Stimulated activated CD8-positive, alpha-beta memory T cell treated with anti-CD3 and anti-CD28 coated beads, Interleukin-15, amount 100 ng/mL, for 24 hours (primary cell): ENCODE measurements around the gene PCOLCE2.

Experiments
- DNase-seq: peaks from one replicate; pipeline ENCODE4 v3.0.0-alpha.2; 2020; ENCODE audit warnings: low read depth

The PCOLCE2 gene

DNA sequence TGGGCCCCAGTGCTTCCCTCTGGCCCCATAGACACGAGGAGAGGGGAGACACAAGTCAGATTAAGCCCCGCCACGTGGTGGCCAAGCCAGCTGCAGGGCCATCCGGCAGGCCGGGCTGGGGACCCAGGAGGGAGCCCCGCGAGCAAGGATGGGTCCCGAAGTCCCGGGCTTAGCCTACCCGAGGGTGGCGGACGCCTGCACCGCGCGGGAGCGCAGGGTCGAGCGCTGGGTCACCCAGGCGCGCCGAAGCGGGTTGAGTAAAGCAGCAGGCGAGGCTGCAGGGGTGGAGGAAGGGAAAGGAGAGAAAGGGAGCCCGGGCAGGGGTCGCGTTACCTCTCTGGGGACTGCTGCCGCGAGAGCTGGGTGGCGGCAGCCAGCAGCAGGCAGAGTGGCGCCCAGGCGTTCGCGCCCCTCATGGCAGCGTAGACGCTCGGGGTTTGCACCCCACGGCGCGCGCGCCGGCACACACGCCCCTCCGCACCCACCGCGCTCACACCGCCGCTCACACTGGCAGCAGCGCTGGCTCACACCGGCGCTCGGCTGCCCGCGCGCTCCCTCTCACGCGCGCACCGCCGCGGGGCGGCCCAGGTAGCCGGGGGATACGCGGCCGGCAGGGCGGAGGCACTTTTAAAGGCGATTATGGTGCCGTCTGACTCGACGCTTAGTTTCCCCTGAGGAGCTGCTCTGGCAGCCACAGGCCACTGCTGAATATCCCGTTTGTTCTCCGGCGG, at the start of gene PCOLCE2:
PCOLCE2 (minus strand) TSS at position 603 of the 731 bp plus-strand sequence; CDS start at position 416, 187 bp downstream.
- DNase-seq, result no peak

GRCh38 chr3:142935963-142936362, 47.1 kb upstream of the PCOLCE2 start:
- DNase-seq, result no peak

DNA sequence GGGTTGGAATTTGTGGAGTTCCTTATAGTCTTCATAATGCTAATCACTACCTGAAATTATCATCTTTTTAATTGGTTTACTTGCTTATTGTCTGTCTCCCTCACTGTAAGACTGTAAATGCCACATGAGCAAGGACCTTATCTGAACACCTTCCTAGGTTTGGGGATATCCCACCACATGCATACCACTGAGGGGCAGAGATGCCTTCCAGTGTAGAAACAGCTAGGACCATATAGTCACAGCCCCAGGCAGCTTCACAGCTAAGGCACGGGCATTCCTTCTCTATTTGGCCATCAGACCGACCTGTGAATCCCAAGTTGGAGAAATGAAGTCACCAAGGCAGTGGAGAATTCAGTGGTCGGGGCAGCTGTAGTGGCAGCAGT, 46.0 kb upstream of the PCOLCE2 start:
- DNase-seq, result no peak

DNA sequence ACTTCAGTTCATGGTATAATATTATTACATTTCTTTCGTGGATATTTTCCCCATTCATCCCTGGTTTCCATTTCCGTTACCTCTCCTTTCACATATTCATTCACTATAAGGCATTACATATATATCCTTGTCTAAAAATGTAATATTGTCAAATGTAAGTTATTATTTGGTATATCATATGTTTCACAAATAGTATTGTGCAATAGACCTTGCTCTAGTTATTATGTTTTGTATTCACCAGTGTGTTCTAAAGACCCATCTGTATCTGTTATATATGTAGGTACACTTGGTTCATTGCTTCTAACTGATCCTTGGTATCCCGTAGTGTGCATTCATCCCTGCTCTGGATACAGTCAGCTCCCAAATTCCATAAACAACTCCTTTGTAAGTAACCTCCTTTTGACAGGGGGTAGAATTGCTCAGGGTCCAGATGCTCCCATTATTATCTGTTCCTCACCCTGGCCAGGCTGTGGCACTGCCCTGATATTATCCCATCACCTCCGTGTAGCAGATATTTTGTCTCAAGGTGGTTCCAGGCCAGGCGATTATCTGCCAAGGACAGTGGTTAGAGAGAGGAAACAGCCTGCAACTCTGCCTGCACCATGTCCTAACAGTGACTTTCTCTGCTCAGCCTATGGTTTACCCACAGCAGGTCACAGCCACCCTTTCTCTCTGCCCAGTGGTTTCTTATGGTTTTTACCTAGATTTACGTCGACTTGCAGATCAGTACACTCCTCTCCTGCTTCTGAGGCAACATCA, 45.4 kb upstream of the PCOLCE2 start:
- no peak for DNase-seq

- no peak for DNase-seq
Observed at GRCh38 chr3:142931222-142931621, 42.3 kb upstream of the PCOLCE2 start.

GRCh38 chr3:142930463-142930862, 41.6 kb upstream of the PCOLCE2 start:
- no peak for DNase-seq

GRCh38 chr3:142929890-142930289, 41.0 kb upstream of the PCOLCE2 start:
- no peak for DNase-seq

- DNase-seq, result no peak
Observed at GRCh38 chr3:142929109-142929508, 40.2 kb upstream of the PCOLCE2 start.

DNA sequence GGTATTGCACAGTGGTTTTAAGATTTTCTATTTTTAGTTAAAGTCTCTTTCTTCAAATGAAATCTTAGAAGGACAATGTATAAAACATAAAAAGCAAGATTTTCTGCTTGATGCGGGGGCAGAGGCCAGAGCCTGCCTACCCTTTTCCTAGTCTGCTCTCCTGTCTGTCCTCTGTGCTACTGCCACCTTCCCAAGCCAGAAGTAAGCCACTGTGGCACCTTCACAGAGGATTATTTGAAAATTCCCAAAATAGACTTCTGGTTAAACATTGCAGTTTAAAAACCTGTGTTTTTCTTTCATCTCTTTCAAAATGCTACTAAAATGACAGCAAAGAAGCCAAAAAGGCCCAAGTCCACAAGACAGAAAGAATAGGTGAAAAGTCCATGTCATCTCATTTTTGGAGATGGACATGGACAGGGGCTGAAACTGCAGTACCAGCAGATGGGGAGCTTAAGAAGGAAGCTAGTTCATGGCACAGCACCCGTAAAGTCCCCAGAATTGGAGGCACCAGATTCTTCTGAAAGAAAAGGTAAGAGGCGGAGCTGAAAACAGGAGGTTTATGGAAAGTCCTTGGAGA, 37.6 kb upstream of the PCOLCE2 start:
- no peak for DNase-seq

DNA sequence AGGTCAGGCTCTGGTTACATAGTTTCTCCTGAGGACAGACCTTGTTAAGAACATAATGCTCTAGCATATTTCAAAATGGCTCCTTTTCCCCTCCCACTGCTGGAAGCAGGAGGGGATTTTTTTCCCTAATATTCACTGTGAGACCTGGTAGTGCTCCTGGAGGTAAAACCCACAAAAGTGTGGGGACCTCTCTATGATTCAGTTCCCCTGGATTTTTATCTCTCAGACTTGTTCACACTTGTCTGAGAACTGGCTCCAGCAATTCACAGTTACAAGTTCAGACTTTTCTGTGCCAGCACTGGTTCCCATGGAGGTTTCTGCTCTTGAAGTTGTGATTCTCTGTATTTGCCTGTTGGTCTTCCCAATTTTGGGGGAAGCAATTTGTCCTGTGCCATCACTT, 36.3 kb upstream of the PCOLCE2 start:
- DNase-seq, result no peak

DNA sequence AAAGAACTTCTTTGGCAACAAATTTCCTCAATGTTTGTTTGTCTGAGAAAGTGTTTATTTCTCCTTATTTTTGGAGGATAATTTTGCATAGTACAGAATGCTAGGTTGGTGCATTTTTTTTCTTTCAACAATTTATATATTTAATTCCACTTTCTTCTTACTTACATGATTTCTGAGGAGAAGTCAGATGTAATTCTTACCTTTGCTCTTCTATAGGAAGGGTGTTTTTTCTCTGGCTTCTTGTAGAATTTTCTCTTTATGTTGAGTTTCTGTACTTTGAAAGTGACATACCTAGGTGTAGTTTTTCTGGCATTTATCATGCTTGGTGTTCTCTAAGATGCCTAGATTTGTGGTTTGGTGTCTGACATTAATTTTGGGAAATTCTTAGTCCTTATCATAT, 34.8 kb upstream of the PCOLCE2 start:
- DNase-seq, result no peak

- no peak for DNase-seq
Observed at GRCh38 chr3:142916605-142917004, 27.7 kb upstream of the PCOLCE2 start.

DNA sequence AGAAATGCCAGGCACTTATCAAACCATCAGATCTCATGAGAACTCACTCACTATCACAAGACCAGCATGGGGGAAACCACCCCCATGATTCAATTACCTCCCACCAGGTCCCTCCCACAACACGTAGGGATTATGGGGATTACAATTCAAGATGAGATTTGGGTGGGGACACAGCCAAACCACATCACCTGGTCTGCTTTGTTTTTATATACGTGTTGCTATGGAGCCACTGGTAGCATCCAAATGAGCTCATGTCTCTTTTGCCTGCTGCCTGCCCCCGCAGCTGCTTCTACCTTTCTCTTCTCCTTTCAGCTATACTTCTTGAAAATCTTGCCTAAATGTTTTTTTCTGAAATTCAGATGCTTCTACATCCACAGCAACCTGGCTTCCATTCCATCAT, 26.8 kb upstream of the PCOLCE2 start:
- no peak for DNase-seq

DNA sequence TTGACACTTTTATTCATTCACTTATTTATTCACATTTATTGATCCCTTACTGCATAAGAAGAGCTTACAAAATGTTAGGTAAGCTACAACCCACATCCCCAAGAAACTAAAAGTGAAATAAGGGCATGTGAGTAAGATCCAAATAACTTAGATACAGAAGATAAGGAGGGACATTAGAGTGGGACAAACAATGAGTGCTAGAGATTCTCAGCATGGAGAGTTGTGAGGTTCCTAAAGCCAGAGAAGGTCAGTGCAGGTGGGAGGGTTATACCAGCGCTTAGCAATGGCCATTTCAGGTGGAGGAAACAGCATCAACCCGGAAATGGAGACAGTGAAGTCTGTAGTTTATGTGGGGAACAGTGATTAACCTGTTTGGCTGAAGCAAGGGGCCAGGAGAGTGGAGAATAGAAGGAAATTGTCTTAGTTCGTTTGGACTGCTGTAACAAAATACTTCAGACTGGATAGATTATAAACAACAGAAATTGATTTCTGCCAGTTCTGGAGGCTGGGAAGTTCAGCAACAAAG, 25.5 kb upstream of the PCOLCE2 start:
- DNase-seq, result no peak

GRCh38 chr3:142913432-142913831, 24.5 kb upstream of the PCOLCE2 start:
- no peak for DNase-seq

DNA sequence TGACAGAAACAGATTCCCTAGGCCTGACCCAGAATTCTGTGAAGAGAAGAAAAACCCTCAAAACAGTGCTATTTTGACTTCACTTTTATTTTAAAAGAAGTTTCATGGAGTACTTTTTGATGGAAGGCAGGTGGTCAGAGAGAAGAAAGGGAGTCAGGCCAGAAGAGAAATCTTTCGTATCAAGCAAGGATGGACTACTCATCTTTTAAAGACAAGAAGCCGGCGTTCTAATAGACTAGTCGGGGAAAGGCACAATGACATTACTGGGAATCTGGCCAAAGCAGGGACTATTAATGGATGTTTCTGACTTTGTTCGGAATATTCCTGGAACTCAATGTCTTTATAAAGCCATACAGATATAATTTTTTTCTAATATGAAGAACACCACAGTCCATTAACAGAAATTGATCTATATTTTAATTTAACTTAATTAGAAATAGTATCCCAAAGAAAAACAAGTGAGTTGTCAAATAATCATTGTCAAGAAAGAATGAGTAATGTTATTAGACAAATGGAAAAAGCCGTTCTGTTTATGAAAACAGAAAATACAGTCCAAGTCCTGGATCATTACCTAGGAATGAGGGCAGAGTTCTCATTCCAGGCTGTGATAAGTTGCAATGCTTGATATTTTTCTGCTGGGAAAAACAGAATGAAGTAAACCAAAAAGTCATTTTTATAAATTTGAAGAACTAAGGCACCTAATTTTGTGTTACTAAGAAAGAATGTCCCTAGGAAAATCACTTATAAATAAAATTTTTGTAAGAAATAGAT, 23.7 kb upstream of the PCOLCE2 start:
- no peak for DNase-seq

DNA sequence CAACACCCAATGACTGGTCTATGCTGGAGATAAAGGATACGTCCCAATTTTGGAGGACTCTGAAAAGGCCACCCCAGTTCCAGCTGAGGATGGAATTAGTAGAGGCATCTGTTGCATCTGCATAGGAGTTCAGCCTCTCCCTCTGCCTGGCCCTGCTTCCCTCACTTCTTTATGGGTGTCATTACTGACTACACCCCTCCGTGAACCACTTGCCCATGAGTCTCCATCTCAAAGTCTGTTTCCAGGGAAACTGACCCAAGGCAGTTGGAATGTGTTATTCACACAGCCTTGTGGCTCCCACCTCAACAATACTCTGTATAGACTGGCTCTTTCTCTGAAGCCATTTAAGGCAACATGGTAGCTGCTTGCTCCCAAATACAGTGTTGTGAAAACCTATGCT, 21.4 kb upstream of the PCOLCE2 start:
- no peak for DNase-seq

GRCh38 chr3:142909282-142909681, 20.4 kb upstream of the PCOLCE2 start:
- no peak for DNase-seq

- no peak for DNase-seq
Observed at GRCh38 chr3:142907996-142908395, 19.1 kb upstream of the PCOLCE2 start.

DNA sequence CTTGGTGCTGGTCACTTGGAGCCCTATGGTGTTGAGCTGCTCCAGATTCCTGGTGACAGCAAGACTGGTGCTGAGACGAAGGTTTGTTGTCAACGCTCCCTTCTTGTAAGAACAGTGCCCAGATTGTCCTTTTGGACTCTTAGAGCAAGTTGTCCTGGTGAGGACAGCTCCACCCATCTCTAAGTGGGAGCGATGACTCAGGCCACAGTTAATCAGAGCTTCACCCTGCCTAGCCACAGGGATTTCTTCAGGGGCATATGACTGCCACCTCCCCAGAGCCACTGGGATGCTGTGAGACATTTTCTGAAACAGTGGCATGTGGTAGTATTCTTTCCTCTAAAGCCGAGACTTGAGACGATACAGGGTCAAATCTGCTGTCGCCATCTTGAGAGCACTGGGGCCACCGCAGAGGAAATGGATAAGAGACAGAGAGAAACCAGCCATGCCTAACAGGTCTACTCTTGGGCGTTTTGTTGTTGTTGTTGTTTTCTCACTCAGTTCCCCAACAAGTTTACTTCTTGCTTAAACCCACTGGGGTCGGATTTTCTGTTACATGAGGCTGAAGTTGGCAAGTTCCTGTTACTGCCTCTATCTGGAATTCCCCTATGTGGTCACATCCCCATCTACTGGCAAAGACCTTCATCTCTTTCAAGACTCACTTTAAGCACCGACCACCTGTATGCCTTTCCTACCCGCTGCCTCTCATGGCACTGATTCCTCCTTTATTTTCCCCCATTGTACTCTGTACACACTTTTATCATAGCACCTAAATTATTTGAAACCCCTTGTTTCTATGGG, 16.0 kb upstream of the PCOLCE2 start:
- DNase-seq, result no peak

GRCh38 chr3:142902356-142902755, 13.5 kb upstream of the PCOLCE2 start:
- no peak for DNase-seq
